HG03095 (cell line): ENCODE measurements around the gene FAM174C.
"Not testable (repeated sequence)": the region's sequence is repeated elsewhere in the genome, so short reads cannot be mapped to it uniquely, and the experiment has no call there.

Experiments
- ATAC-seq: cut with Tn5 transposase; IDR thresholded peaks from one replicate; pipeline ENCODE4 v1.9.1; 2021; ENCODE audit warnings: moderate library complexity; ENCODE audit not compliant: unreplicated experiment

The FAM174C gene

DNA sequence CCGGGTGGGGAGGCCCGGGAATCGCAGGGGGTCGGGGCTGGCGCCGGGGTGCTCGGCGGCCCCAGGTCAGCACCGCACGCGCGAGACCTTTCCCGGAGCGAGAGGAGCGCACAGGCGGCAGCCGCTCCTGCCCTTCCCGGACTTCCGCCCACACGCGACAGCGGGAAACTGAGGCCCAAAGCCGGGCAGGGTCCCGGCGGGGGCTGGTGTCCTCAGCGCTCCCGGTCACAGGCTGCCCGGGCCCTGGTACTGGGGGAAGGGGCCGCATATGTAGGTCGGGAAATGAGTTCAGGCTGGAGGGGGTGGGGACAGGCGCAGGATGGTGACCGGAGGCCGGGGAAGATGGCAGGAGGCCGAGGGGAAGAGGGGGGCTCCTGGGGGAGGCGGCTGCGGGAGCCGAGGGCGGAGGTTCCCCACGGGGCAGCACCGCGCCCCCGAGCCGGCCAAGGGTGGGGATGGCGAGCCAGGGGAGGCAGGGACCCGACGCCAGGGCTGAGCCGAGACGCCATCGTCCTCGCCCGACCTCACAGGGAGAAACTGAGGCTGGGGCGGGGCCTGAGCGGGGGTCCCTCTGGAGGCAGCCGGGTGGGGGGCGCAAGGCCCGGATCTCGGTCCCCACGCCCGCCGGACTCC is 38.2 kb upstream of the FAM174C start:
- no peak for ATAC-seq

DNA sequence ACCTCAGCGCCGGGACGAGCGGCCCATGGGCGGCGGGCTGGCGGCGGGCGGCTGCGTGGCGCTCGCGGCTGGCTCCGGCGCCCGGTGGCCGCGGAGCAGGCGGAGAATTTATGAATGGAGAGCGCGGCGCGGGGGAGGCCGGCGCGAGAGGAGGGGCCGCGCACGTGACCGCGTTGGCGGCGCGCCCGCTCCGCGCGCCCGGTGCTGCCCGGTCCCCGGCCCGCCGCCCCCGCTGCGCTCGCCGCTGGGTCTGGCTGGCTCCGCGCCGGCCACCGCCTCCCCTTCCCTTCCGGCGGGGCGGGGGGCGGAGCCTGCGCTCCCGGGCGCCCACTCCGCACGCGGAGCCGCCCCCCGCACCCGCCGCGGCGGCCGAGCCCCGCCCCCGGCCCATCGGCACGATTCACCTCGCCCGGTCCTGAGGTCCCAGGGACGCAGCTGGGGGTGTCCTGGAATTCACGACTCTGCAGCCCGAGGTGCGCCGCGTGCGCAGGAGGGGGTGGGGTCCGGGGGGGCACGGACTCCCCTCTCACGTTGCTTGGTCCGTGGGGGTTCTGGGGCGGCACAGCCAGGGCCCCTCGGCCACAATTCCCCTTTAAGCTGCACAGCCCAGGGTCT is 37.5 kb upstream of the FAM174C start, which contains the start of gene CBARP:
Gene CBARP (minus strand): TSS at position 252 of the 615 bp plus-strand sequence. CDS start 1,905 bp downstream, outside the sequence.
- ATAC-seq, result no peak

DNA sequence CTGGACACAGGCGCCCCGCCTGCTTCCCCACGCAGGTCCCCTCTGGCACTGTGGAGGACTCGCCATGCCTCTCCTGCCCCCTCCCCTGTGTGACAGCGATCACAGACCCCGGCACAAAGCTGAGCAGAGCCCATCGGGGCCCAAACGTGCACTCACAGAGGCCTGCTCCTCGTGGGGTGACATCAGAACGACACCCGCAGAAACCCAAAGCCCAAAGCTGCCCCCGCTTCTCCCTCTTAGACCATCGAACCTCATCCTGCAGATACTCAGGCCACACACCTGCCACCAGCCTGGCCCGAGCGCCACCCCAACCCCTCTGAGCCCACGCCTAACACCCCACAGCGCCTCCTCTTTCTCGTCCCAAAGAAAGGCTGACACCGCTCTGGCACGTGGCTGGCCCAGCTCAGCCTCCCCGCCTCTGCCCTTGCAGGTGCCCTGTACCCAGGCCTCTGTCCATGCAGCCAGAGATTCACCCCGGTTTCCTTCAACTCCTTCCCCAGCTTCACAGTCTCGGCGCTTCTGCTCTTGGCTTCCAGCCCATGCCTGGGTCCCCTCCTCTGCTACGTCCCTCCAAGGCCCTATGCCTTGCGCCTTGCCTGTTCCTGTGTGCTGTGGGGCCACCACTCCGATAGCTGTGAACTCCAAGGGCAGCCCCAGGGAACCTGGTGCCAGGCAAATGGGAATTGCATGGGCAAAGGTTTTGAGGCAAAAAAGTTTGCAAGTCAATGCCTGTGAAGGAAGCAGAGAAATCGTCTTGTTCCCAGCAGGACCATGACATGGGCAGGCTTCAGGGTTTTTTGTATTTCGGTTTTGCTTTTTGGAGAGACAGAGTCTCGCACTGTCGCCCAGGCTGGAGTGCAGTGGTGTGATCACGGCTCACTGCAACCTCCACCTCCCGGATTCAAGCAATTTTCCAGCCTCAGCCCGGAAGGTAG is 36.7 kb upstream of the FAM174C start:
- no peak for ATAC-seq

- no peak for ATAC-seq
Observed at GRCh38 chr19:1239420-1239795, 35.9 kb upstream of the FAM174C start.

DNA sequence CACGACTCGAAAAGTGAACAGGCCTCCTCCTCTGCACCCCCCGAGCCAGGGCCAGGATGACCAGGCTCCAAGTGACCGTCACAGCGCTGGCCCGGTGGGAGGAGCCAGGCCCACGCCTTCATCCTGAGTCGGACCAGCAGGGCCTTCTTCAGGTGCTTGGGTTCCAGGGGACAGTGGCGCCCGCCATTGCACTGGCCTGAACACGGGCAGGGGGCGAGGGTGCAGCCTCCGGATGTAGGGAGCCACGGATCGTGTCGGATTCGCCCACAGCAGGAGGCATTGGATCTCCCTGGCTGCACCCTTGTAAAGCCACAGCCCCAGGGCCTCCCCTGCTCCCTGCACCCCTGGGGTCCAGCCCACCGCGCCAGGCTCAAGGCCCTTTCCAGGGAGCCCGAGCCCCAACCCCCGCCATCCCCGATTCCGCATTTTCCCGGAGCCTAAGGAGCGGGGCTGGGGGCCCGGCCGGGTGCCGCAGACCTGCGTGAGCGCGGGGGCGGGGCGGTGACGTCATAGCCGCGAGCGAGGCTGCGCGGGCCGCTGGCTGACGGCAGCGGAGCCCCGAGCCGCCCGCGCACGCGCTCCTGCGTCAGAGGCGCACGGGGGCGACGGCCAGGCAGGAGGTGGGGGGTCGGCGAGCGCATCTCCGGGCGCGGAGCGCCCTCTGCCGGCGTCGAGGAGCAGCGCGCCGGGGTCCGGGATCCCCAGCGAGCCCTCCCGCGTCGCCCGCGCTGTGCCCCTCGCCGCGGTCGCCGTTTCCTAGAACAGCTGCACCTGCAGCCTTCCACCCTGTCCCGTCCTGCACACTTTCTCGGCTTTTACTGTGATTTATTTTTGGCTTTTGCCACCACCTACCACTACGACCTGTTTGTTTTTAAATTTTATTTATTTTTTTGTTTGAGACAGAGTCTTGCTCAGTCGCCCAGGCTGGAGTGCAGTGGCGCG is 35.3 kb upstream of the FAM174C start:
- no peak for ATAC-seq

DNA sequence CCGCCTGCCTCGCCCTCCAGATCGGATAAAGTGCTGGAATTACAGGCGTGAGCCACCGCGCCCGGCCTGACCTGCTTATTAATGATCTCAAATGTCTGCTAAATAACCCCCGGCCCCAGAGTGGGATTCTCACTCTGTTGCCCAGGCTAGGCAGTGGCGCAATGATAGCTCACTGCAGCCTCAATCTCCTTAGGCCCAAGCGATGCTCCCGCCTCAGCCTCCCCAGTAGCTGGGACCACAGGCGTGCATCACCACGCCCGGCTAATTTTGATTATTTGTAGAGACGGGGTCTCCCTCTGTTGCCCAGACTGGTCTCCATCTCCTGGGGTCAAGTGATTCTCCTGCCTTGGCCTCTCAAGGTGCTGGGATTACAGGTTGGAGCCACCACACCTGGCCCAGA is 34.4 kb upstream of the FAM174C start:
- no peak for ATAC-seq

- peak; percentile 37 for ATAC-seq
Observed at GRCh38 chr19:1241417-1242095, 33.8 kb upstream of the FAM174C start, which contains the start of gene ATP5F1D. ATP5F1D (plus strand) TSS chr19:1241751; CDS start chr19:1241851, 100 bp downstream.

- no peak for ATAC-seq
Observed at GRCh38 chr19:1243768-1244692, 31.3 kb upstream of the FAM174C start.

- ATAC-seq, result no peak
Observed at GRCh38 chr19:1244693-1245451, 30.5 kb upstream of the FAM174C start.

GRCh38 chr19:1245494-1246264 is 29.7 kb upstream of the FAM174C start:
- ATAC-seq, result no peak

- ATAC-seq, result not testable (repeated sequence)
Observed at GRCh38 chr19:1246265-1247087, 28.9 kb upstream of the FAM174C start.

GRCh38 chr19:1247748-1248138 is 27.6 kb upstream of the FAM174C start:
- no peak for ATAC-seq

GRCh38 chr19:1248139-1248785 is 27.1 kb upstream of the FAM174C start, which contains the start of gene MIDN:
MIDN (plus strand) TSS chr19:1248583; CDS start chr19:1250297, 1,714 bp downstream.
- peak; percentile 13 for ATAC-seq

GRCh38 chr19:1248786-1249297 is 26.5 kb upstream of the FAM174C start:
- peak; percentile 22 for ATAC-seq

GRCh38 chr19:1249298-1249989 is 25.9 kb upstream of the FAM174C start:
- ATAC-seq, result peak; percentile 36
